Stomach smooth muscle (tissue), 2 donors: ENCODE data around the gene C12orf57.
A peak's percentile ranks its signal among the peaks of the same experiment; 100 is the strongest.

ENCODE experiments used
- H3K27ac ChIP-seq: one replicate; pipeline ENCODE4 v1.7.0; 2013; ENCODE audit warnings: mild to moderate bottlenecking, low read length, inconsistent platforms
- H3K27me3 ChIP-seq, 2 donors: one replicate each; pipeline ENCODE4 v1.7.0; 2013; ENCODE audit warnings: low read length in 2 of 2; ENCODE audit not compliant: insufficient read depth in 2 of 2, control insufficient read depth in 1 of 2
- H3K36me3 ChIP-seq, 2 donors: one replicate each; pipeline ENCODE4 v1.7.0; 2013; ENCODE audit warnings: low read length in 2 of 2; ENCODE audit not compliant: control insufficient read depth in 2 of 2, insufficient read depth in 2 of 2
- H3K4me1 ChIP-seq: one replicate; pipeline ENCODE4 v1.7.0; 2013; ENCODE audit warnings: low read length; ENCODE audit not compliant: control insufficient read depth, insufficient read depth
- H3K4me3 ChIP-seq, 2 donors: one replicate each; pipeline ENCODE4 v1.7.0; 2013; ENCODE audit warnings: low read length in 2 of 2
- H3K9ac ChIP-seq, 2 donors: one replicate each; pipeline ENCODE4 v1.7.0; 2013; ENCODE audit warnings: low read length in 2 of 2, mild to moderate bottlenecking in 1 of 2
- H3K9me3 ChIP-seq, 2 donors: one replicate each; pipeline ENCODE4 v1.7.0; 2013; ENCODE audit warnings: low read length in 2 of 2; ENCODE audit not compliant: control insufficient read depth in 2 of 2
- donor health status: healthy.
- donor health status: Pancreatic carcinoma.

C12orf57 gene

GRCh38 chr12:6950401-6950801 is 6.6 kb downstream of the C12orf57 start:
- no peak overlapping the region for H3K9ac ChIP-seq
- peaks cover 18% of the 10 kb centered on the region for H3K4me1 ChIP-seq
- no peak overlapping the region for H3K4me3 ChIP-seq
- H3K9me3 ChIP-seq, result no peaks in the 10 kb centered on the region
- H3K27me3 ChIP-seq, result no peaks in the 10 kb centered on the region
- H3K27ac ChIP-seq, result no peak overlapping the region
- peaks cover 2 to 9% of the 10 kb centered on the region in 2 donors for H3K36me3 ChIP-seq

- Histone ChIP-seq H3K27ac (no peak within 1 kb of the TSS), H3K9ac (peak within 1 kb of the TSS in 1 of 2 donors; percentile 16), H3K4me3 (peak within 1 kb of the TSS in 1 of 2 donors; percentile 49), H3K4me1 (peaks cover 12% of the 10 kb centered on the region), H3K27me3 (no peaks in the 10 kb centered on the region), H3K36me3 (peaks cover 2 to 4% of the 10 kb centered on the region in 2 donors), H3K9me3 (no peaks in the 10 kb centered on the region)
Measured at GRCh38 chr12:6950811-6951540, 7.2 kb downstream of the C12orf57 start, which contains the start of gene PTPN6. PTPN6 (plus strand) TSS chr12:6951356; CDS start chr12:6951513, 157 bp downstream.

- Histone ChIP-seq H3K4me3 (peak overlapping the region in 1 of 2 donors; percentile 49), H3K27me3 (no peaks in the 10 kb centered on the region), H3K36me3 (peaks cover 0 to 4% of the 10 kb centered on the region in 2 donors), H3K4me1 (peaks cover 9% of the 10 kb centered on the region), H3K27ac (no peak overlapping the region), H3K9me3 (no peaks in the 10 kb centered on the region), H3K9ac (peak overlapping the region in 1 of 2 donors; percentile 16)
Measured at GRCh38 chr12:6951551-6952120, 7.8 kb downstream of the C12orf57 start.

- no peak overlapping the region for H3K9ac ChIP-seq
- H3K27ac ChIP-seq, result no peak overlapping the region
- H3K9me3 ChIP-seq, result no peaks in the 10 kb centered on the region
- H3K4me3 ChIP-seq, result peak overlapping the region in 1 of 2 donors; percentile 49
- H3K27me3 ChIP-seq, result no peaks in the 10 kb centered on the region
- H3K36me3 ChIP-seq, result peaks cover 0 to under 1% of the 10 kb centered on the region in 2 donors
- H3K4me1 ChIP-seq, result peaks cover 6% of the 10 kb centered on the region
Measured at GRCh38 chr12:6952121-6952862, 8.5 kb downstream of the C12orf57 start.

- Histone ChIP-seq H3K27me3 (no peaks in the 10 kb centered on the region), H3K4me1 (peaks cover 6% of the 10 kb centered on the region), H3K4me3 (peak overlapping the region in 1 of 2 donors; percentile 49), H3K9ac (no peak overlapping the region), H3K9me3 (no peaks in the 10 kb centered on the region), H3K27ac (peak overlapping the region; percentile 31), H3K36me3 (no peaks in the 10 kb centered on the region)
Measured at GRCh38 chr12:6952863-6953441, 9.1 kb downstream of the C12orf57 start.

GRCh38 chr12:6953442-6954315 is 9.9 kb downstream of the C12orf57 start:
- Histone ChIP-seq H3K9ac (peak overlapping the region in 1 of 2 donors; percentile 29), H3K27me3 (no peaks in the 10 kb centered on the region), H3K4me1 (peaks cover 6% of the 10 kb centered on the region), H3K4me3 (peak overlapping the region in 1 of 2 donors; percentile 3), H3K9me3 (no peaks in the 10 kb centered on the region), H3K27ac (peak overlapping the region; percentile 31), H3K36me3 (no peaks in the 10 kb centered on the region)

- Histone ChIP-seq H3K36me3 (no peaks in the 10 kb centered on the region), H3K27ac (no peak overlapping the region), H3K9ac (peak overlapping the region in 1 of 2 donors; percentile 29), H3K4me3 (no peak overlapping the region), H3K9me3 (no peaks in the 10 kb centered on the region), H3K27me3 (no peaks in the 10 kb centered on the region), H3K4me1 (peaks cover 6% of the 10 kb centered on the region)
Measured at GRCh38 chr12:6954316-6955107, 10.7 kb downstream of the C12orf57 start.

GRCh38 chr12:6955108-6956020 is 11.5 kb downstream of the C12orf57 start:
- no peak overlapping the region for H3K9ac ChIP-seq
- no peaks in the 10 kb centered on the region for H3K9me3 ChIP-seq
- peaks cover 8% of the 10 kb centered on the region for H3K4me1 ChIP-seq

More at GRCh38 chr12:6955108-6956020, 11.5 kb downstream of the C12orf57 start:
- Histone ChIP-seq H3K4me3 (no peak overlapping the region), H3K27me3 (no peaks in the 10 kb centered on the region), H3K36me3 (no peaks in the 10 kb centered on the region), H3K27ac (no peak overlapping the region)
